ENCODE data around the gene TLDC2.

- no peak for TF ChIP-seq POLR2A (IDR thresholded peaks at IDR 0.05)
- TF ChIP-seq CTCF (IDR thresholded peaks at IDR 0.05) = peak in 2 of 4 experiments; percentile 45 to 52
These were observed 44.9 kb upstream of the TLDC2 start for GRCh38 chr20:36830791-36831691.

Data from uterus (tissue), 2 donors.